Erythroblast (primary cell): ENCODE results near the gene APBB2.

Source experiments
- GATA1 ChIP-seq: IDR thresholded peaks from 2 replicates; pipeline ENCODE4 v1.6.1; 2011; ENCODE audit warnings: low read depth, mild to moderate bottlenecking, control low read depth, low read length, moderate library complexity
- POLR2A ChIP-seq: IDR thresholded peaks from 2 replicates; pipeline ENCODE4 v1.6.1; 2011; ENCODE audit warnings: mild to moderate bottlenecking, low read length

DNA sequence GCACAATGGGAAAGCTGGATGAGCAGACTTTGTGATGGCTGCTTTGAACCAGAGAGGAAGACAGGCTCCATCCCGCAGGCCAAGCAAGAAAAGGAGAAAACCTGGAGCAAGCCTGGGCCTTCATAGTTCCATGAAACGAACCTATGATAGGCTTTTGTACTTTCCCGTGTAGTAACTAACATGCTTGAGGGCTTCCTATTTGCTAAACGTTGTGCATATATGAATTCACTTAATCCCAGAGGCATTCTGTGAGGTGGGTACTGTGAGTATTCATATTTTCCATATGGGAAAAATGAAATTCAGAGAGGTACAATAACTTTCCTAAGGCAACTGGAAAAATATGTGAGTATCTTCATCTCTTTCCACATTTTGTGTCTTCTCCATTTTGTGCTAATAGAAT lies 13.6 kb upstream of the APBB2 start:
- no peak for TF ChIP-seq POLR2A
- TF ChIP-seq GATA1, result no peak
